ENCODE data around the gene REEP5.

Gene REEP5

DNA sequence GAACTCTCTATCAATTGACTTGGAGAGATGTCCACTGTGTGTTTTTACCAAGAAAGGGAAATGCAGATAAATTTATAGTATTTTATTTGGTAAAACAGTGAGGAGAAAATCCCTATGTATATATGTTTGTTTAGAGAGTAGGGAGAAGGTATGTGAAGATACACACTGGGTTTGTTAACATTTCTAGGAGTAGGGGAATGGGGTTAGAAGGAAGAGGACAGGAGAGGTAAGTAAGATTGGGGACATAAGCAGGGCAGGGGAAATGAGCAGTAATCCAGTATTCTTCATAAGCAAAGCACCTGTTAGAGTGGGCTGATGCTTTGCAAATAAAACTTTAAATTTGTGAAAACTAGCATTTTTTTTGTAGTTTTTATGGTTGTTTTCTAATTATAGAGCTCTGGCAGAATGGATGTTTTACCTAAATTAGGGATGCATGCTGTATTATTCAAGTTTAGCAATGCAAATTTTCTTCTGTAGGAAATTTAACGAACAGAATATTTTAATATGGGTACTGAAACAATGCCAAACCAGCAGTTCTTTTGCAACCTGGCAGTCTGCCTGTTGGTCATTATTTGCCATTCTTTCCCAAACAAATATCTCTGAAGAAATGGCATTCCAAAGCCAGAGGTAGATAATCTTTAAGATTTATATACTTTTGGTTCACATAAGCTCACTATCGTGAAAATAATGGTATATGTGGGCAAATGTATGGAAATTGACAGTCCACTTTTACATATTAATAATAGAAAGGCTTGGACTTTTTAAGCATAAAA lies 35.2 kb upstream of the REEP5 start:
- Histone ChIP-seq H3K36me3 (ENCODE audit: control insufficient read depth, low read depth, low read length) (no peaks in the 10 kb centered on the region), H3K4me1 (ENCODE audit: control insufficient read depth, low read depth, low read length) (no peaks in the 10 kb centered on the region), H3K27me3 (ENCODE audit: control insufficient read depth, insufficient read depth, low read length) (no peaks in the 10 kb centered on the region), H3K9me3 (ENCODE audit: control insufficient read depth, low read depth, low read length) (no peaks in the 10 kb centered on the region), H3K27ac (ENCODE audit: low read length) (no peak overlapping the region), H3K9ac (ENCODE audit: low read length) (no peak overlapping the region), H3K4me3 (ENCODE audit: low read length) (no peak overlapping the region)

DNA sequence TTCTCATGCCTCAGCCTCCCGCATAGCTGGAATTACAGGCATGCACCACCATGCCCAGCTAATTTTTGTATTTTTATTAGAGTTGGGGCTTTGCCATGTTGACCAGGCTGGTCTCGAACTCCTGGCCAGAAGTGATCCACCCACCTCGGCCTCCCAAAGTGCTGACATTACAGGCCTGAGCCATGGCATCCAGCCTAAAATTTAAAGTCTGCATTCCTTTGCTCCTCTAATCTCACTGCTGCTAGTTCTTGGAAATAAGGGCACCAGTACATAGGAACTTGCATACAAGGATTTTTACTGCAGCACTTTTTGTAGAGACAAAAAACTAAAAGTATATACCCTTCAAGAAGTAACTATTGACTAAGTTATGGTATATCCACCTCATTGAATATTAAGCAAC lies 34.6 kb upstream of the REEP5 start:
- Histone ChIP-seq H3K27ac (ENCODE audit: low read length) (no peak overlapping the region), H3K9me3 (ENCODE audit: control insufficient read depth, low read depth, low read length) (no peaks in the 10 kb centered on the region), H3K4me1 (ENCODE audit: control insufficient read depth, low read depth, low read length) (no peaks in the 10 kb centered on the region), H3K9ac (ENCODE audit: low read length) (no peak overlapping the region), H3K36me3 (ENCODE audit: control insufficient read depth, low read depth, low read length) (no peaks in the 10 kb centered on the region), H3K4me3 (ENCODE audit: low read length) (no peak overlapping the region), H3K27me3 (ENCODE audit: control insufficient read depth, insufficient read depth, low read length) (no peaks in the 10 kb centered on the region)

DNA sequence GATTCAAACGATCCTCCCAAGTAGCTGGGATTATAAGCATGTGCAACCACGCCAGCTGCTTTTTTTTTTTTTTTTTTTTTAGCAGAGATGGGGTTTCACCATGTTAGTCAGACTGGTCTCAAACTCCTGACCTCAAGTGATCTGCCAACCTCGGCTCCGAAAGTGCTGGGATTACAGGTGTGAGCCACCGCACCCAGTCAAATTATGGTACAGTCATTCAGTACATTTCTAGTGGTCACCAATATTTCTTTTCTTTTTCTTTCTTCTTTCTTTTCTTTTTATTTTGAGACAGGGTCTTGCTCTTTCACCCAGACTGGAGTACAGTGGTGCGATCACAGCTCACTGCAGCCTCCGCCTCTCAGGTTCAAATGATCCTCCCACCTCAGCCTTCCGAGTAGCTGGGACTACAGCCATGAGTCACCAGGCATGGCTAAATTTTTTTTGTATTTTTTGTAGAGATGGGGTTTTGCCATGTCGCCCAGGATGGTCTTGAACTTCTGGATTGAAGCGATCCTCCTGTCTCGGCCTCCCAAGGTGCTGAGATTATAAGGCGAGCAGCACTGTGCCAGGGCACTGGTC lies 29.2 kb upstream of the REEP5 start:
- Histone ChIP-seq H3K27ac (ENCODE audit: low read length) (no peak overlapping the region), H3K4me3 (ENCODE audit: low read length) (no peak overlapping the region), H3K36me3 (ENCODE audit: control insufficient read depth, low read depth, low read length) (no peaks in the 10 kb centered on the region)

DNA sequence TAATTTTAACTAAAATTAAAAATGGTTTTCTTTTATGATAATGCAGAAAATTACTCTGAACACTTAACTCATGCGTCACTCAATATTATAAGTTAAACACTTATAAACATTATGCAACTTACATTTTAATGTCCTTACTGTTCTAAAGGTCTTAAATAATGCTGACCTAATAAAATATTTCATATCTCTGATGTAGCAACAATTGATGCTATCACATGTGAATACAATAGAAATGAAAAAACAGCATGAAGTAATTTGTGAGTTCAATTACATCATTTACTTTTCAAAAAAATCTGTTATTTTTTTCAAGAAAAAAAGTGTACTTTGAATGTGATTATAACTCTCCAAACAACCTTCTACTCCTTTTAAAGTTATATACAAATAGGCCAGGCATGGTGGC lies 26.4 kb upstream of the REEP5 start:
- Histone ChIP-seq H3K9me3 (ENCODE audit: control insufficient read depth, low read depth, low read length) (no peaks in the 10 kb centered on the region), H3K36me3 (ENCODE audit: control insufficient read depth, low read depth, low read length) (no peaks in the 10 kb centered on the region), H3K4me3 (ENCODE audit: low read length) (no peak overlapping the region), H3K9ac (ENCODE audit: low read length) (no peak overlapping the region), H3K4me1 (ENCODE audit: control insufficient read depth, low read depth, low read length) (no peaks in the 10 kb centered on the region), H3K27me3 (ENCODE audit: control insufficient read depth, insufficient read depth, low read length) (no peaks in the 10 kb centered on the region), H3K27ac (ENCODE audit: low read length) (no peak overlapping the region)

More for the DNA sequence above, 29.2 kb upstream of the REEP5 start:
- no peak overlapping the region for H3K9ac ChIP-seq (ENCODE audit: low read length)
- no peaks in the 10 kb centered on the region for H3K27me3 ChIP-seq (ENCODE audit: control insufficient read depth, insufficient read depth, low read length)
- no peaks in the 10 kb centered on the region for H3K9me3 ChIP-seq (ENCODE audit: control insufficient read depth, low read depth, low read length)
- H3K4me1 ChIP-seq (ENCODE audit: control insufficient read depth, low read depth, low read length): no peaks in the 10 kb centered on the region

GRCh38 chr5:112940670-112941069 lies 18.6 kb upstream of the REEP5 start:
- Histone ChIP-seq H3K36me3 (ENCODE audit: control insufficient read depth, low read depth, low read length) (no peaks in the 10 kb centered on the region), H3K4me1 (ENCODE audit: control insufficient read depth, low read depth, low read length) (no peaks in the 10 kb centered on the region)

GRCh38 chr5:112938286-112938685 lies 16.3 kb upstream of the REEP5 start:
- Histone ChIP-seq H3K9ac (ENCODE audit: low read length) (no peak overlapping the region), H3K36me3 (ENCODE audit: control insufficient read depth, low read depth, low read length) (no peaks in the 10 kb centered on the region), H3K4me3 (ENCODE audit: low read length) (no peak overlapping the region), H3K4me1 (ENCODE audit: control insufficient read depth, low read depth, low read length) (no peaks in the 10 kb centered on the region), H3K27ac (ENCODE audit: low read length) (no peak overlapping the region), H3K9me3 (ENCODE audit: control insufficient read depth, low read depth, low read length) (no peaks in the 10 kb centered on the region), H3K27me3 (ENCODE audit: control insufficient read depth, insufficient read depth, low read length) (no peaks in the 10 kb centered on the region)

More at GRCh38 chr5:112940670-112941069, 18.6 kb upstream of the REEP5 start:
- no peak overlapping the region for H3K27ac ChIP-seq (ENCODE audit: low read length)
- no peak overlapping the region for H3K9ac ChIP-seq (ENCODE audit: low read length)
- no peaks in the 10 kb centered on the region for H3K27me3 ChIP-seq (ENCODE audit: control insufficient read depth, insufficient read depth, low read length)
- no peak overlapping the region for H3K4me3 ChIP-seq (ENCODE audit: low read length)
- H3K9me3 ChIP-seq (ENCODE audit: control insufficient read depth, low read depth, low read length): no peaks in the 10 kb centered on the region

GRCh38 chr5:112935675-112936074 lies 13.6 kb upstream of the REEP5 start:
- Histone ChIP-seq H3K9ac (ENCODE audit: low read length) (no peak overlapping the region), H3K27ac (ENCODE audit: low read length) (no peak overlapping the region), H3K27me3 (ENCODE audit: control insufficient read depth, insufficient read depth, low read length) (no peaks in the 10 kb centered on the region), H3K4me3 (ENCODE audit: low read length) (no peak overlapping the region), H3K9me3 (ENCODE audit: control insufficient read depth, low read depth, low read length) (no peaks in the 10 kb centered on the region), H3K36me3 (ENCODE audit: control insufficient read depth, low read depth, low read length) (no peaks in the 10 kb centered on the region), H3K4me1 (ENCODE audit: control insufficient read depth, low read depth, low read length) (no peaks in the 10 kb centered on the region)

- H3K9ac ChIP-seq (ENCODE audit: low read length): no peak overlapping the region
- no peak overlapping the region for H3K27ac ChIP-seq (ENCODE audit: low read length)
- no peaks in the 10 kb centered on the region for H3K36me3 ChIP-seq (ENCODE audit: control insufficient read depth, low read depth, low read length)
Observed at GRCh38 chr5:112934366-112934663, 12.3 kb upstream of the REEP5 start.

GRCh38 chr5:112933651-112934365 lies 11.8 kb upstream of the REEP5 start:
- Histone ChIP-seq H3K27ac (ENCODE audit: low read length) (no peak overlapping the region), H3K4me3 (ENCODE audit: low read length) (no peak overlapping the region), H3K4me1 (ENCODE audit: control insufficient read depth, low read depth, low read length) (no peaks in the 10 kb centered on the region), H3K27me3 (ENCODE audit: control insufficient read depth, insufficient read depth, low read length) (no peaks in the 10 kb centered on the region), H3K9me3 (ENCODE audit: control insufficient read depth, low read depth, low read length) (no peaks in the 10 kb centered on the region), H3K36me3 (ENCODE audit: control insufficient read depth, low read depth, low read length) (no peaks in the 10 kb centered on the region), H3K9ac (ENCODE audit: low read length) (no peak overlapping the region)

More at GRCh38 chr5:112934366-112934663, 12.3 kb upstream of the REEP5 start:
- Histone ChIP-seq H3K4me1 (ENCODE audit: control insufficient read depth, low read depth, low read length) (no peaks in the 10 kb centered on the region), H3K27me3 (ENCODE audit: control insufficient read depth, insufficient read depth, low read length) (no peaks in the 10 kb centered on the region), H3K4me3 (ENCODE audit: low read length) (no peak overlapping the region), H3K9me3 (ENCODE audit: control insufficient read depth, low read depth, low read length) (no peaks in the 10 kb centered on the region)

GRCh38 chr5:112933105-112933504 lies 11.1 kb upstream of the REEP5 start:
- Histone ChIP-seq H3K4me3 (ENCODE audit: low read length) (no peak overlapping the region), H3K4me1 (ENCODE audit: control insufficient read depth, low read depth, low read length) (no peaks in the 10 kb centered on the region), H3K9ac (ENCODE audit: low read length) (no peak overlapping the region), H3K27ac (ENCODE audit: low read length) (no peak overlapping the region), H3K36me3 (ENCODE audit: control insufficient read depth, low read depth, low read length) (no peaks in the 10 kb centered on the region), H3K9me3 (ENCODE audit: control insufficient read depth, low read depth, low read length) (no peaks in the 10 kb centered on the region), H3K27me3 (ENCODE audit: control insufficient read depth, insufficient read depth, low read length) (no peaks in the 10 kb centered on the region)

DNA sequence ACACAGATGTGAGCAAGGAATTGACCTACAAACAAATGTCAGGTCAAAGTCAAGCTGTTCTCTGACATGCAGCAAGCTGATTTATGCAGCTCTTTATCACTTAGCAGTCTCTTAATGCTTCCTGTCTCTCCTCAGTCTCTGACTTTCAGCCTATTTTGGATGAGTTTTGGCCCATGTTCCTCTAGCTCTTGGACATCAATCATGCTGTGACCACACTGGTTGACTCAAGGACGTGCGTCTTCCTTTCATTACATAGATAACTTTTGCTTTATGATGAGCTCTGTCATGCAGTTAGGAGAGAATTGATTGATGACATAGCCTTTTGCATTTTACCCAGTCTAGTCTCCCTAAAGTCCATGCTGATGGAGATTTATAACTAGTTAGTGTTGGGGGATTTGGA lies 9.4 kb upstream of the REEP5 start:
- H3K36me3 ChIP-seq (ENCODE audit: control insufficient read depth, low read depth, low read length): no peaks in the 10 kb centered on the region
- H3K9me3 ChIP-seq (ENCODE audit: control insufficient read depth, low read depth, low read length): no peaks in the 10 kb centered on the region
- no peak overlapping the region for H3K27ac ChIP-seq (ENCODE audit: low read length)
- H3K27me3 ChIP-seq (ENCODE audit: control insufficient read depth, insufficient read depth, low read length): no peaks in the 10 kb centered on the region
- no peak overlapping the region for H3K9ac ChIP-seq (ENCODE audit: low read length)
- no peaks in the 10 kb centered on the region for H3K4me1 ChIP-seq (ENCODE audit: control insufficient read depth, low read depth, low read length)
- H3K4me3 ChIP-seq (ENCODE audit: low read length): no peak overlapping the region

DNA sequence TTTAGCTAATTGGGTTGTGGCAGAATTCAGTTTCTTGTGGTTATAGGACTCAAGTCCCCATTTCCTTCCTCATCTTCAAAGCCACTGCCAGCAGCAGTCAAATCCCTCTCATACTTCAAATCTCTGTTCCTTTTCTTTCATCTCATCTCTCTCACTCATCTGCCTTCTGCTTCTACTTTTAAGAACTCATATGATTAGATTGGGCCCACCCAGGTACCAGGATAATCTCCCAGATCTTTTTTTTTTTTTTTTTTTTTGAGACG lies 8.0 kb upstream of the REEP5 start:
- H3K27ac ChIP-seq (ENCODE audit: low read length): no peak overlapping the region
- no peaks in the 10 kb centered on the region for H3K4me1 ChIP-seq (ENCODE audit: control insufficient read depth, low read depth, low read length)
- no peak overlapping the region for H3K4me3 ChIP-seq (ENCODE audit: low read length)

More for the DNA sequence above, 8.0 kb upstream of the REEP5 start:
- Histone ChIP-seq H3K9ac (ENCODE audit: low read length) (no peak overlapping the region), H3K27me3 (ENCODE audit: control insufficient read depth, insufficient read depth, low read length) (no peaks in the 10 kb centered on the region), H3K9me3 (ENCODE audit: control insufficient read depth, low read depth, low read length) (no peaks in the 10 kb centered on the region), H3K36me3 (ENCODE audit: control insufficient read depth, low read depth, low read length) (no peaks in the 10 kb centered on the region)
